HUES48 (cell line): ENCODE data around the gene PIGA.
A peak's percentile ranks its signal among the peaks of the same experiment; 100 is the strongest.
"Not testable (repeated sequence)": the region's sequence is repeated elsewhere in the genome, so short reads cannot be mapped to it uniquely, and the experiment has no call there.

ENCODE experiments used
- H3K27ac ChIP-seq: one replicate; pipeline ENCODE4 v1.7.0; 2013; ENCODE audit warnings: low read depth, low read length, inconsistent platforms
- H3K27me3 ChIP-seq: 2 replicates; pipeline ENCODE4 v1.6.1; 2013; ENCODE audit warnings: mild to moderate bottlenecking, low read length; ENCODE audit not compliant: control insufficient read depth, insufficient read depth
- H3K36me3 ChIP-seq: 2 replicates; pipeline ENCODE4 v1.6.1; 2013; ENCODE audit warnings: low read length; ENCODE audit not compliant: control insufficient read depth, insufficient read depth
- H3K4me1 ChIP-seq: 2 replicates; pipeline ENCODE4 v1.6.1; 2013; ENCODE audit warnings: mild to moderate bottlenecking, low read length; ENCODE audit not compliant: control insufficient read depth, insufficient read depth
- H3K4me3 ChIP-seq: 2 replicates; pipeline ENCODE4 v1.5.1; 2013; ENCODE audit warnings: mild to moderate bottlenecking, low read depth, low read length
- H3K9ac ChIP-seq: 2 replicates; pipeline ENCODE4 v1.6.1; 2013; ENCODE audit warnings: mild to moderate bottlenecking, low read depth, low read length, moderate library complexity
- H3K9me3 ChIP-seq: 2 replicates; pipeline ENCODE4 v1.6.1; 2013; ENCODE audit warnings: low read length; ENCODE audit not compliant: control insufficient read depth, insufficient read depth

The PIGA gene

GRCh38 chrX:15293451-15293850 is 41.9 kb downstream of the PIGA start:
- Histone ChIP-seq H3K4me1 (no peaks in the 10 kb centered on the region), H3K4me3 (no peak overlapping the region), H3K27ac (no peak overlapping the region), H3K9me3 (no peaks in the 10 kb centered on the region), H3K27me3 (no peaks in the 10 kb centered on the region), H3K36me3 (no peaks in the 10 kb centered on the region), H3K9ac (no peak overlapping the region)

GRCh38 chrX:15292861-15293260 is 42.5 kb downstream of the PIGA start:
- Histone ChIP-seq H3K27me3 (no peaks in the 10 kb centered on the region), H3K4me3 (no peak overlapping the region), H3K36me3 (no peaks in the 10 kb centered on the region), H3K9ac (no peak overlapping the region), H3K27ac (no peak overlapping the region), H3K9me3 (no peaks in the 10 kb centered on the region), H3K4me1 (no peaks in the 10 kb centered on the region)

- Histone ChIP-seq H3K4me1 (no peaks in the 10 kb centered on the region), H3K27me3 (no peaks in the 10 kb centered on the region), H3K27ac (no peak overlapping the region), H3K9ac (no peak overlapping the region), H3K36me3 (no peaks in the 10 kb centered on the region), H3K4me3 (no peak overlapping the region), H3K9me3 (no peaks in the 10 kb centered on the region)
These were observed 57.7 kb downstream of the PIGA start for GRCh38 chrX:15277604-15278003.

GRCh38 chrX:15274946-15275345 is 60.4 kb downstream of the PIGA start:
- Histone ChIP-seq H3K27me3 (0 out of 2 replicates have a peak, but pooled peaks cover 3% of the 10 kb centered on the region), H3K9ac (no peak overlapping the region), H3K4me1 (peaks cover 5% of the 10 kb centered on the region), H3K27ac (no peak overlapping the region), H3K9me3 (no peaks in the 10 kb centered on the region), H3K36me3 (no peaks in the 10 kb centered on the region), H3K4me3 (no peak overlapping the region)

- not testable (repeated sequence) for H3K4me3 ChIP-seq, H3K9me3 ChIP-seq
These were observed 62.0 kb downstream of the PIGA start for GRCh38 chrX:15273275-15273674.

GRCh38 chrX:15271757-15272156 is 63.6 kb downstream of the PIGA start:
- Histone ChIP-seq H3K9me3 (no peaks in the 10 kb centered on the region), H3K4me3 (no peak overlapping the region), H3K27ac (no peak overlapping the region), H3K36me3 (no peaks in the 10 kb centered on the region), H3K9ac (no peak overlapping the region), H3K4me1 (peaks cover 11% of the 10 kb centered on the region), H3K27me3 (0 out of 2 replicates have a peak, but pooled peaks cover 3% of the 10 kb centered on the region)

More at GRCh38 chrX:15273275-15273674, 62.0 kb downstream of the PIGA start:
- H3K36me3 ChIP-seq, H3K27ac ChIP-seq, H3K9ac ChIP-seq, H3K27me3 ChIP-seq: not testable (repeated sequence)
- peaks cover 11% of the 10 kb centered on the region for H3K4me1 ChIP-seq

- Histone ChIP-seq H3K4me3 (no peak within 1 kb of the TSS), H3K9me3 (no peaks in the 10 kb centered on the region), H3K4me1 (peaks cover 11% of the 10 kb centered on the region), H3K27me3 (0 out of 2 replicates have a peak, but pooled peaks cover 3% of the 10 kb centered on the region), H3K9ac (0 out of 2 replicates have a peak within 1 kb of the TSS, but pooled peaks have one; percentile 5), H3K36me3 (no peaks in the 10 kb centered on the region), H3K27ac (no peak within 1 kb of the TSS)
These were observed 65.5 kb downstream of the PIGA start, which contains the start of gene ASB9 for GRCh38 chrX:15269618-15270521. Gene ASB9, minus strand, starts transcription at chrX:15270083. Its CDS starts 209 bp downstream, at chrX:15269874.
